Neural progenitor cell (in vitro differentiated cells): ENCODE results near the gene MYOM1. TPM values are rescaled to one million over a fixed set of nuclear protein-coding genes. Genes with fewer than 3 reads are reported as not detected.
A peak's percentile ranks its signal among the peaks of the same experiment; 100 is the strongest.
"Not testable (repeated sequence)": the region's sequence is repeated elsewhere in the genome, so short reads cannot be mapped to it uniquely, and the experiment has no call there.

Experiments
- DNase-seq: peaks from one replicate; pipeline ENCODE4 v3.0.0-alpha.2; 2016; ENCODE audit warnings: low spot score
- H2AFZ ChIP-seq: fragments of 200-600 bp; sonication (generic); replicated peaks from 2 replicates; pipeline ENCODE4 v1.6.1; 2016; ENCODE audit warnings: antibody characterized with exemption
- H3F3A ChIP-seq: fragments of 200-600 bp; sonication (generic); 2 replicates; pipeline ENCODE4 v1.6.1; 2016; ENCODE audit warnings: antibody characterized with exemption, low read depth
- H3K27ac ChIP-seq: fragments of 200-600 bp; sonication (generic); 2 replicates; pipeline ENCODE4 v1.5.1; 2016; ENCODE audit warnings: mild to moderate bottlenecking
- H3K27me3 ChIP-seq: fragments of 200-600 bp; sonication (generic); 2 replicates; pipeline ENCODE4 v1.6.1; 2016; ENCODE audit warnings: mild to moderate bottlenecking, moderate library complexity
- H3K36me3 ChIP-seq: fragments of 200-600 bp; sonication (generic); 2 replicates; pipeline ENCODE4 v1.5.1; 2016
- H3K4me1 ChIP-seq: fragments of 200-600 bp; sonication (generic); 2 replicates; pipeline ENCODE4 v1.6.1; 2016; ENCODE audit warnings: mixed run types
- H3K4me2 ChIP-seq: fragments of 200-600 bp; sonication (generic); 2 replicates; pipeline ENCODE4 v1.6.1; 2016
- H3K4me3 ChIP-seq: fragments of 200-600 bp; sonication (generic); 2 replicates; pipeline ENCODE4 v1.5.1; 2016
- H3K79me2 ChIP-seq: fragments of 200-600 bp; sonication (generic); 2 replicates; pipeline ENCODE4 v1.6.1; 2016; ENCODE audit warnings: low read depth
- H3K9ac ChIP-seq: fragments of 200-600 bp; sonication (generic); 2 replicates; pipeline ENCODE4 v1.6.1; 2016
- H3K9me3 ChIP-seq: fragments of 200-600 bp; sonication (generic); 2 replicates; pipeline ENCODE4 v1.5.1; 2016; ENCODE audit warnings: low read depth
- H4K20me1 ChIP-seq: fragments of 200-600 bp; sonication (generic); 2 replicates; pipeline ENCODE4 v1.6.1; 2016; ENCODE audit warnings: low read depth
- H3K27ac Mint-ChIP-seq: 3 replicates; pipeline ENCODE4 v1.8.0; 2021; ENCODE audit warnings: mixed read lengths
- H3K27me3 Mint-ChIP-seq: 2 replicates; pipeline ENCODE4 v1.8.0; 2022; ENCODE audit warnings: low read depth, mild to moderate bottlenecking, inconsistent platforms, moderate library complexity, mixed read lengths; ENCODE audit not compliant: insufficient read depth
- H3K36me3 Mint-ChIP-seq: 3 replicates; pipeline ENCODE4 v1.8.0; 2021; ENCODE audit warnings: mixed read lengths
- H3K4me1 Mint-ChIP-seq: 3 replicates; pipeline ENCODE4 v1.8.0; 2021; ENCODE audit warnings: mixed read lengths
- H3K4me3 Mint-ChIP-seq: 3 replicates; pipeline ENCODE4 v1.8.0; 2021; ENCODE audit warnings: mild to moderate bottlenecking, moderate library complexity, mixed read lengths
- H3K9me3 Mint-ChIP-seq: 3 replicates; pipeline ENCODE4 v1.8.0; 2020; ENCODE audit warnings: mixed read lengths
- CTCF ChIP-seq: fragments of 200-600 bp; sonication (generic); IDR thresholded peaks from 2 replicates; pipeline ENCODE4 v1.5.1; 2017; ENCODE audit warnings: antibody characterized with exemption, mild to moderate bottlenecking
- EZH2 ChIP-seq: fragments of 200-600 bp; sonication (generic); IDR thresholded peaks from 2 replicates; pipeline ENCODE4 v1.6.1; 2017; ENCODE audit warnings: antibody characterized with exemption, mild to moderate bottlenecking, moderate library complexity
- EZH2phosphoT487 ChIP-seq: fragments of 200-600 bp; sonication (generic); IDR thresholded peaks from 2 replicates; pipeline ENCODE4 v1.6.1; 2017; ENCODE audit warnings: antibody characterized with exemption
- total RNA-seq: library from RNA; depleted of rRNA; stranded (reverse); fragments of >200 nt; gene quantifications from 2 replicates; pipeline ENCODE4 v1.2.3, GENCODE V29; 2015; ENCODE audit warnings: low replicate concordance

Gene MYOM1
- total RNA-seq, 1 donor from 2014 or later = 0.45 TPM

DNA sequence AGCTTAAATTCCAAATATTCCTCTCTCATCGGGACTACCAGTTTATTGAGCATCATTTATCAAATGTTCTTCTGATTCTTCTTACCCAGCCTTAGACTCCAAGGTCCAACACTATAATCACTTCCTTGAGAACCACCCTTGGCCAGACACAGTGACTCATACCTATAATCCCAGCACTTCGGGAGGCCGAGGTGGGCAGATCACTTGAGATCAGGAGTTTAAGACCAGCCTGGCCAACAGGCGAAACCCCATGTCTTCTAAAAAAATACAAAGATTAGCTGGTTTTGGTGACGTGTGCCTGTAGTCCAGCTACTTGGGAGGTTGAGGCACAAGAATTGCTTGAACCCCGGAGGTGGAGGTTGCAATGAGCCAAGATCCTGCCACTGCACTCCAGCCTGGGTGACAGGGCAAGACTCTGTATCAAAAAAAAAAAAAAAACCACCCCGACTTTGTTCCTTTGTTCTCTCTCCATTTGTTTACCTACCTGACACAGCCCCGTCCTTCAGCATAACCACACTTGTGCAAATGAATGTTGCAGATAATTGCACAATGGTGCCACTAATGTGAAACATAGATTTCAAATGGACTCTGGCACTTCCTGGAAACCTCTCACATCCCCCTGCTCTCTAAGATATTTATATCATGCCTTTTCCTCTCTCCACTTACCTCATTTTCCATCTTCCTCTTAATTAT, 167.9 kb downstream of the MYOM1 start:
- Histone ChIP-seq H3F3A (peaks cover 12% of the 10 kb centered on the region), H3K4me3 (no peak overlapping the region), H4K20me1 (no peaks in the 10 kb centered on the region), H3K9ac (no peak overlapping the region), H2AFZ (no peak overlapping the region), H3K4me2 (no peak overlapping the region), H3K27ac (no peak overlapping the region), H3K9me3 (no peaks in the 10 kb centered on the region), H3K4me1 (peaks cover 29% of the 10 kb centered on the region), H3K27me3 (no peaks in the 10 kb centered on the region), H3K79me2 (no peaks in the 10 kb centered on the region), H3K36me3 (no peaks in the 10 kb centered on the region)
- H3K27me3 Mint-ChIP-seq = peaks cover 13% of the 10 kb centered on the region
- no peak overlapping the region for H3K4me3 Mint-ChIP-seq
- peaks cover 10% of the 10 kb centered on the region for H3K36me3 Mint-ChIP-seq
- H3K4me1 Mint-ChIP-seq = peaks cover 30% of the 10 kb centered on the region
- H3K9me3 Mint-ChIP-seq = peaks cover 21% of the 10 kb centered on the region
- TF ChIP-seq EZH2 (no peak), EZH2phosphoT487 (no peak), CTCF (no peak)
- no peak for DNase-seq
- no peak overlapping the region for H3K27ac Mint-ChIP-seq

DNA sequence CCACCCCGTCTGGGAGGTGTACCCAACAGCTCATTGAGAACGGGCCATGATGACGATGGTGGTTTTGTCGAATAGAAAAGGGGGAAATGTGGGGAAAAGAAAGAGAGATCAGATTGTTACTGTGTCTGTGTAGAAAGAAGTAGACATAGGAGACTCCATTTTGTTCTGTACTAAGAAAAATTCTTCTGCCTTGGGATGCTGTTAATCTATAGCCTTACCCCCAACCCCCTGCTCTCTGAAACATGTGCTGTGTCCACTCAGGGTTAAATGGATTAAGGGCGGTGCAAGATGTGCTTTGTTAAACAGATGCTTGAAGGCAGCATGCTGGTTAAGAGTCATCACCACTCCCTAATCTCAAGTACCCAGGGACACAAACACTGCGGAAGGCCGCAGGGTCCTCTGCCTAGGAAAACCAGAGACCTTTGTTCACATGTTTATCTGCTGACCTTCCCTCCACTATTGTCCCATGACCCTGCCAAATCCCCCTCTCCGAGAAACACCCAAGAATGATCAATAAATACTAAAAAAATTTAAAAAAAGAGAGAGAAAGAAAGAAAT, 169.8 kb downstream of the MYOM1 start:
- Mint-ChIP-seq H3K9me3 (peaks cover 21% of the 10 kb centered on the region), H3K27me3 (peaks cover 13% of the 10 kb centered on the region), H3K36me3 (peaks cover 10% of the 10 kb centered on the region), H3K4me1 (peaks cover 42% of the 10 kb centered on the region)
- H3K4me3 ChIP-seq, H4K20me1 ChIP-seq, H3K79me2 ChIP-seq, H3K9ac ChIP-seq, H3K27ac Mint-ChIP-seq, H3K36me3 ChIP-seq, H3K9me3 ChIP-seq, H2AFZ ChIP-seq, H3K27ac ChIP-seq, DNase-seq, H3K27me3 ChIP-seq, H3K4me3 Mint-ChIP-seq: not testable (repeated sequence)
- peak overlapping the region; percentile 12 for H3K4me2 ChIP-seq
- peaks cover 12% of the 10 kb centered on the region for H3F3A ChIP-seq
- H3K4me1 ChIP-seq = peaks cover 44% of the 10 kb centered on the region

- no peaks in the 10 kb centered on the region for H3K27me3 ChIP-seq
- H3K27ac Mint-ChIP-seq = no peak overlapping the region
Observed at GRCh38 chr18:3048820-3049349, 170.9 kb downstream of the MYOM1 start.

More at GRCh38 chr18:3048820-3049349, 170.9 kb downstream of the MYOM1 start:
- Histone ChIP-seq H3K27ac (no peak overlapping the region), H3K4me2 (no peak overlapping the region), H3K9me3 (no peaks in the 10 kb centered on the region), H3K79me2 (no peaks in the 10 kb centered on the region), H2AFZ (no peak overlapping the region), H3F3A (peaks cover 12% of the 10 kb centered on the region), H4K20me1 (no peaks in the 10 kb centered on the region), H3K9ac (no peak overlapping the region), H3K4me1 (peaks cover 44% of the 10 kb centered on the region), H3K36me3 (no peaks in the 10 kb centered on the region), H3K4me3 (no peak overlapping the region)
- Mint-ChIP-seq H3K9me3 (peaks cover 18% of the 10 kb centered on the region), H3K36me3 (peaks cover 7% of the 10 kb centered on the region), H3K4me3 (peak overlapping the region; percentile 28), H3K4me1 (peaks cover 45% of the 10 kb centered on the region), H3K27me3 (peaks cover 9% of the 10 kb centered on the region)
- TF ChIP-seq CTCF (no peak), EZH2phosphoT487 (no peak), EZH2 (no peak)
- no peak for DNase-seq
